ENCODE measurements around the gene PAK1IP1.
"Not testable (repeated sequence)": the region's sequence is repeated elsewhere in the genome, so short reads cannot be mapped to it uniquely, and the experiment has no call there.

Gene PAK1IP1, protein sequence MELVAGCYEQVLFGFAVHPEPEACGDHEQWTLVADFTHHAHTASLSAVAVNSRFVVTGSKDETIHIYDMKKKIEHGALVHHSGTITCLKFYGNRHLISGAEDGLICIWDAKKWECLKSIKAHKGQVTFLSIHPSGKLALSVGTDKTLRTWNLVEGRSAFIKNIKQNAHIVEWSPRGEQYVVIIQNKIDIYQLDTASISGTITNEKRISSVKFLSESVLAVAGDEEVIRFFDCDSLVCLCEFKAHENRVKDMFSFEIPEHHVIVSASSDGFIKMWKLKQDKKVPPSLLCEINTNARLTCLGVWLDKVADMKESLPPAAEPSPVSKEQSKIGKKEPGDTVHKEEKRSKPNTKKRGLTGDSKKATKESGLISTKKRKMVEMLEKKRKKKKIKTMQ

DNA sequence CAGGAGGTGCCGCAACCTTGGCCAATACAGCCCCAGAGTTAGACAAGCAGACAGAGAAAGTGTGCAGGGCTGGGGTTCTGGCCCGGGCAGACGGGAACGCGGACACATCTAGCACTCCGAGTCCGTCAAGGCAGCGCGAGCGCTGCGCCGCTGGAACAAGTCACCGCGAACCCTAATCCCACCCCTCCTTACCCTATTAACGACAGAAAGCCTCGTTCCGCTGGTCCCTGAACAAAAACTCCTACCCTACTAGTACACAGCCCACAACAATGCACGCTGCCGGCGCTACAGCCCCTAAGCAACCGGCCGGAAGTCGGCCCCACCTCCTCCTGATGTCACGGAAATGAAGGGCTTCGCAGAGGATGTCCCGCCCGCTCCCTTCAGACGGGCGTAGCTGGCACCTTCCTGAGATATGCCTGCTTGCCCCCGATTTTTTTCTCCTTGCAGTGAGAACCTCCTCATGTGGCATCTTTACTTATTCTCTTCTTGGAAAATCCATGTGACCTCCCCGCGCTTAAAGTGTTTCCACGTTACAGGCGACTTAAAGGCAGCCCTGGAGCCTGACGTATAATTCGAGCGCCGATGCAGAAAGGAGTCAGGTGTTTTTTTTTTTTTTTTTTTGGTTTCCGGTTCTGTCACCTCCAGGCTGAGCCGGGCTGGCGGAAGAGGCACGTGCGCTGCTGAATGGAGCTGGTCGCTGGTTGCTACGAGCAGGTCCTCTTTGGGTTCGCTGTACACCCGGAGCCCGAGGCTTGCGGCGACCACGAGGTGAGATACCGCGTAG, at the start of gene PAK1IP1, which contains the start of gene C6orf52:
Gene PAK1IP1, plus strand, starts transcription at position 671 of the 784 bp plus-strand sequence. Its CDS starts 14 bp downstream, at position 685.
Gene C6orf52, minus strand, starts transcription at position 315 of the 784 bp plus-strand sequence. CDS start 7,066 bp downstream, outside the sequence.
- peak; percentile 76 for DNase-seq

DNA sequence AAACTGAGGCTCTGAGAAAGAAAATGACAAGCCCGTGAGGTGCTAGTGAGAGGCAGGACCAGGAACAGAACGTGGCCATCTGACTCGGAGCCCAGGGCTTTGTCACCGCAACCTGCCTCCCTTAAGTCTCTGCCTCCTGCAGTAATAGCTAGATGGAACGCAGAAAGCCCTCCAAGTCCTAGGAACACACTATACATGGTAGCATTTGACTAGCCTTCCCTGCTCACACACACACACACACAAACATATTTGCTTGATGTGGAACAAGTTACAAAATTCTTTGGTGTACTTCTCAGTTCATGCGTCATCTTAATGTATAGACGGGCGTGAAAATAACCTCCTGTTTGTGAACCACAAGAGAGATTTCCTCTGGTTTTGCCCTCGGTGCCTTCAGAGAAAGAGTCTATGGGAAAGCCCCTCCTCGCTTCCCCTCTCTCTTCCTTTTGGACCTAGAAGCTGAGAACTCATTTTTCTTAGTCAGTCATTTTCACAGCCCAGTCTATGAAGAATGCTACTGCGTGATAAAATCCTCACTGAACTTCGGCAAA, 39.2 kb upstream of the PAK1IP1 start:
- DNase-seq: no peak

DNA sequence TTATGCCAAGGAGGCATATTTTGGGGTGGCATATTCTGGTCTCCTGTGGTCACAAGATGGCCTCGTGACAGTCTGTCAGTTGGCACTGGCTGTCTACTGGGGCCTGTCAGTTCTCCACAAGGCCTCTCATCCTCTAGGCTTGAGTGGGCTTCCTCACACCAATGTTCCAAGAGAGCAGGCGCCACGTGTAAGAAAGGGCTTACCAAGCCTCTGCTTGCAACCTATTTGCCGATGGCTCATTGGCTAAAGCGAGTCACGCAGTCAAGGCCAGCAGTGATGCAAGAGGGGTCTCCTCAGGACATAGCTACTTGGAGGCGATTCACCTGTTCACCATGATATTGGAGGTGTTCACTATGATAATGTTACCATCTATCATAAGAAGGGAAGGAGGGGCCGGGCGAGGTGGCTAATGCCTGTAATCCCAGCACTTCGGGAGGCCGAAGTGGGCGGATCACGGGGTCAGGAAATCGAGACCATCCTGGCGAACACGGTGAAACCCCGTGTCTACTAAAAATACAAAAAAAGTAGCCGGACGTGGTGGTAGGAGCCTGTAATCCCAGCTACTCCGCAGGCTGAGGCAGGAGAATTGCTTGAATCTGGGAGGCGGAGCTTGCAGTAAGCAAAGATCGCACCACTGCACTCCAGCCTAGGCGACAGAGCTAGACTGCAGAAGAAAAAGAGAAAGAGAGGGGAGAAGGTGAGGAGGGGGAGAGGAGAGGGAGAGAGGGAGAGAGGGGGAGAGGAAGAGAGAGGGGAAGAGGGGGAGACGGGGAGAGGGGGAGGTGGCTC, 35.7 kb upstream of the PAK1IP1 start:
- DNase-seq: no peak

DNA sequence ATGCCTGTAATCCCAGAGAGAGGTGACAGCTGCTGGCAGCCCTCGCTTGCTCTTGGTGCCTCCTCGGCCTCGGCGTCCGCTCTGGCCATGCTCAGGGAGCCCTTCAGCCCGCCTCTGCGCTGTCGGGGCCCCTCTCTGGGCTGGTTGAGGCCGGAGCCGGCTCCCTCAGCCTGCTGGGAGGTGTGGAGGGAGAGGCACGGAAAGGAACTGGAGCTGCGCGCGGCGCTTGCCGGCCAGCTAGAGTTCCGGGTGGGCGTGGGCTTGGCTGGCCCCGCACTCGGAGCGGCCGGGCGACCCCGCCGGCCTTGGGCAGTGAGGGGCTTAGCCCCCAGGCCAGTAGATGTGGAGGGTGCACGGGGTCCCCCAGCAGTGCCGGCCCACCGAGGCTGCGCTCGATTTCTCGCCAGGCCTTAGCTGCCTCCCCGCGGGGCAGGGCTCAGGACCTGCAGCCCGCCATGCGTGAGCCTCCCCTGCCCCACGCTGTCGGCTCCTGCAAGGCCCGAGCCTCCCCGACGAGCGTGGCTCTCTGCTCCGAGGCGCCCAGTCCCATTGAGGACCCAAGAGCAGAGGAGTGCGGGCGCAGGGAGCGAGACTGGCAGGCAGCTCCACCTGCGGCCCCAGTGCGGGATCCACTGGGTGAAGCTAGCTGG, 34.9 kb upstream of the PAK1IP1 start:
- DNase-seq: no peak

DNA sequence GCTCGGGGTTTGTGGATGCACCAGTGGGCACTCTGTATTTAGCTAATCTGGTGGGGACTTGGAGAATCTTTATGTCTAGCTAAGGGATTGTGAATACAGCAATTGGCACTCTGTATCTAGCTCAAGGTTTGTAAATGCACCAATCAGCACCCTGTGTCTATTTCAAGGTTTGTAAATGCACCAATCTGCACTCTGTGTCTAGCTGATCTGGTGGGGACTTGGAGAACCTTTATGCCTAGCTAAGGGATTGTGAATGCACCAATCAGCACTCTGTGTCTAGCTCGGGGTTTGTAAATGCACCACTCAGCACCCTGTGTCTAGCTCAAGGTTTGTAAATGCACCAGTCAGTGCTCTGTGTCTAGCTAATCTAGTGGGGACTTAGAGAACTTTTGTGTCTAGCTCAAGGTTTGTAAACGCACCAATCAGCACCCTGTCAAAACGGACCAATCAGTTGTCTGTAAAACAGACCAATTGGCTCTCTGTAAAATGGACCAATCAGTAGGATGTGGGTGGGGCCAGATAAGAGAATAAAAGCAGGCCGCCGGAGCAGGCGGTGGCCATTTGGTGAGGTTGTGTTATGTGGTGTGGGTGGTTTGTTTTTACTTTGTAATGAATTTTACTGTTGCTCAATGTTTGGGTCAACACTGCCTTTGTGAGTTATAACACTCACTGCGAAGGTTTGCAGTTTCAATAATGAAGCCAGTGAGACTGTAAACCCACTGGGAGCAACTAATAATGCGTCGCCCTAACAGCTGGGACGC, 34.2 kb upstream of the PAK1IP1 start:
- DNase-seq: not testable (repeated sequence)

DNA sequence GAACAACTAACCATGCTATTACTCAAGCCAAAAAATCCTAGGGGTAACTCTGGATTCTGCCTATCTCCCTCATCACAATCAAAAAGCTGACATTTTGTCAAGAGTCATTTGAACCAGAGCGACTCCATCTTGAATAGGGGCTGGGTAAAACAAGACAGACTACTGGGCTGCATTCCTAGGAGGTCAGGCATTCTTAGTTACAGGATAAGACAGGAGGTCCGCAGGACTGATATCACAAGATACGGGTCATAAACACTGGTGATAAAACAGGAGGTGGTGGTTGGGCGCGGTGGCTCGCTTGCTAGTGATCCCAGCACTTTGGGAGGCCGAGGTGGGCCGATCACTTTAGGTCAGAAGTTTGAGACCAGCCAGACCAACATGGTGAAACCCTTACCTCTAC, 32.6 kb upstream of the PAK1IP1 start:
- DNase-seq: no peak

DNA sequence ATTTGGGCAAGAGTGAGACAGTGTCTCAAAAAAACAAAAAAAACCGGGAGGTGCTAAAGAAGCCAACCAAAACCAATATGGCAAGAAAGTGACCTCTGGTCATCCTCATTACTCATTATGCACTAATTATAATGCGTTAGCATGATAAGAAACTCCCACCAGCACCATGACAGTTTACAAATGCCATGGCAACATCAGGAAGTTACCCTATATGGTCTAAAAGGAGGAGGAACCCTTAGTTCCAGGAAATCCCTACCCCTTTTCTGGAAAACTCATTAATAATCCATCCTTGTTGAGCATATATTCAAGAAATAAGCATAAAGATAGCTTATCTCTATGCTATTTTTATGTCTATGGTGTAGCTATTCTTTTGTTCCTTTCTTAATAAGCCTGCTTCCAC, 32.0 kb upstream of the PAK1IP1 start:
- DNase-seq: no peak

DNA sequence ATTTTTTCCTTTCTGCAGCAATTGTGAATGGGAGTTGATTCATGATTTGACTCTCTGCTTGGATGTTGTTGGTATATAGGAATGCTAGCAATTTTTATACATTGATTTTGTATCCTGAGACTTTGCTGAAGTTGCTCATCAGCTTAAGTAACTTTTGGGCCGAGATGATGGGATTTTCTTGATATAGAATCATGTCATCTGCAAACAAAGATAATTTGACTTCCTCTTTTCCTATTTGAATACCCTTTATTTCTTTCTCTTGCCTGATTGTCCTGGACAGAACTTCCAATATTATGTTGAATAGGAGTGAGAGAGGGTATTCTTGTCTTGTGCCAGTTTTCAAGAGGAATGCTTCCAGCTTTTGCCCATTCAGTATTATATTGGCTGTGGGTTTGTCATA, 29.2 kb upstream of the PAK1IP1 start:
- DNase-seq: not testable (repeated sequence)

DNA sequence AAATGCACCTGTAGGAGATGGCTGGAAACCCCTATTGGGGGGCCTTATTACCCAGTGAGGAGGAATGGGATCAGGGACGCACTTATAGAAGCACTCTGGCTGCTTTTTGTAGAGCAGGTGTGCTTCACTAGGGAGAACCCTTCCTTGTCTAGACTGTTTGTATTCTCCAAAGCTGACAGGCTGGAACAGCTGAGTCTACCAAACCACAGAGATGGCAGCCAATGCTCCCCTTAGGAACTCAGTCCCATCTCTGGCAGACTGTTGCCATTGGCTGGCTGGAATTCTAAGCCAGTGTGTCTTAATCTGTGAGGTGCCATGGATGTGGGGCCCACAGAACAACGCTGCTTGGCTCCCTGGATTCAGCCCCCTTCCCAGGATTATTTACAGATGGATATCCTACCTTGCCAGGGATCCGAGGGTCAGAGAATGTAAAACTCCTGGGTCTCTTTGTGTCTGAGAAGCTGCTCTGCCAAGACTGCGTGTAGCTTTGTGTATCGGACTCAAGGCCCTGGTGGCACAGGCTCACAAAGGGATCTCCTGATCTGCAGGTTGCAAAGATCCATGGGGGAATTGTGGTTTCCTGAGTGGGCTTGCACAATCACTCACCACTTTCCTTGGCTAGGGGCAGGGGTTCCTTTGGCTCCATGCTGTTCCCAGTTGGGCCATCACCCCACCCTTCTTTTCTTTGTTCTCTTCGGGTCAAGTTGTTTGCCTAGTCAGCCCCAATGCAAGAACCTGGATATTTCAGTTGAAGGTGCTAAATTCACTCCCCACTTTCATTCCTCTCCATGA, 26.4 kb upstream of the PAK1IP1 start:
- no peak for DNase-seq

DNA sequence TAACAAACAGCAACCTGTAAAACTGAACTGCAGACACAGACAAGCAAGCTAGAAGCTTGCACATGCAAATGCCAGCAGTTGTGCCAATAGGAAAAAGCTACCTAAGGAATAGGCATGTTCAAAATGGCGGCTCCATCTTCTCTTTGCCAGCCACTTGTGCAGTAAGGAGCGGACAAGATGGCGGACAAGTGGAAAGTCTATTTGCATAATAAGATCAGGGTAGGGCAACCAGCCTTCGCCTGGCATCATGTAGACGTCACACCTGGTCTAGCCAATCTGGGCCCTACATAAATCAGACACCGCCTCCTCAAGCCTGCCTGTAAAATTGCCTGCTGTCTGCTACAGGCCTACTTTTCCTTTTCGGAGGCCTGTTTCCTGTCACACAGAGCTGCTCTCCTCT, 18.4 kb upstream of the PAK1IP1 start:
- DNase-seq: no peak

DNA sequence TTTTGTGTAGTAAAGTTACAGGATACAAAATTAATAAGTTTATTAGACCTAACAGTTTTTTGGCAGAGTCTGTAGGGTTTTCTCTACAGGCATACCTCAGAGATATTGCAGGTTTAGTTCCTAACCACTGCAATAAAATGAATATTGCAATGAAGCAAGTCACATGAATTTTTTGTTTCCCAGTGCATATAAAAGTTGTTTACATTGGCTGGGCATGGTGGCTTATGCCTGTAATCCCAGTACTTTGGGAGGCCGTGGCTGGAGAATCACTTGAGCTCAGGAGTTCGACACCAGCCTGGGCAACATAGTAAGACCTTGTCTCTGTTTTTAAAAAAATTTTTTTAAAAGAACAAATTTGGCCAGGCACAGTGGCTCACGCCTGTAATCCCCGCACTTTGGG, 16.3 kb upstream of the PAK1IP1 start:
- DNase-seq: no peak

DNA sequence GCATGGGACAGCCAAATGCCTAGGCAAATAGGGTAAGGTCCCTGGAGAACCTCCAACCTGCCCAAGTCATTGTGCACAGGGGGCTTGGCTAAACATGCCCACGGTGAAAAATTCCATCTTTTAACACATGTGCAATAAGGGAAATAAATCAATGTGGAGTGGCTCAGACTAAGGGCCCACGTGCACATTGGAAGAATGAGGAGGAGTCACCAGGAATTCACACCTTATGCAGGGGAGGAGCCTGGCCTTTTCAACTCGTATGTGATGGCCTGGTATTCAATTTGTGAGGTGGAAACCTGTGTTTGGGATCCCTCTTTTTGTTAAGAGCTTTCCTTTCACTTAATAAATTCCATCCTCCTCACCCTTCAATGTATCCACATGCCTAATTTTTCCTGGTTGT, 13.0 kb upstream of the PAK1IP1 start:
- DNase-seq: no peak

DNA sequence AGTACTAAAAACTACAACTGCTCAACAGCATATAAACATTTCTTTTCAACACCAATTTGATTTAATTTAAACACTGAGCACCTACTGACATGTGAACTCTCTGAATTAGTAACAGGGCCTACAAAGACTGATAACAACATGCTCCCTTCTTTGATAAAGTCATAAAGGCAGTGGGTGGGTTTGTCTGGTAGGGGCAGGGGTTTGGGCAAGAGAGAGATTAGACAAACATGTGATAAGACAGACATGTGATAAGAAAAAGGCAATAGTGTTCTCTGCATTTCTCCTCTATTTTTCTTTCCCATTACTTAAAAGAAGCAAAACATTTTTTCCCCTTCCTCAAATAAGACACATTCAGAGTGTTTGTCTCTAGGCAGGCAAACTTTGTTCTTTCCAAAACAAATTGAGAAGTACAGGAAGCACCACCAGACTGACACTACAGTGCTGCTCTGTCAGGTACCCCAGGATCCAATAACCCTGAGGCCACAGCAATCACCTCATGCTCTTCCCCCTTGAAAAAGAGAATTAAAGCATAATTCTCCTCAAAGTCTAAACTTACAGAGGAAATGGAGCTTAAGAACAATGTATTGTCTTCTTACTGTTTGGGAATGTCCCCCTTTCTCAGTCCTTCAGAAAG, 12.3 kb upstream of the PAK1IP1 start:
- DNase-seq: no peak

DNA sequence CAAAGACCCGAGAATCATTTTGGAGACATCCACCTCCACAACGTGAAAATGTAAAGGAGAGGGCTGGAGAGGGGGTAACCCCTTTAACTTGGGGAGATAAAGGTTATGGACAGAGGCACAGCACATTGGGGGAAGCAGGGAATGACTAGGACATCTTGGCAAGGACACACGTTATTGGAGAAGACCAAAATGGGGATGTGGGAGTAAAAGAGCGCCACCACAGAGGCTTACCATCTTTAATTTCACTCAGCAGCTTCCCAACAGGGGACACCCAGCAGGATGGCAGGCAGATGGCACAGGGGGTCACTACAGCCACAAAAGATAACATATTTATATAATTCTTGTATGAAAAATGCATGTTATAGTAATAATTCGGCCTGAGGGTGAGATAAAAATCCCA, 10.2 kb upstream of the PAK1IP1 start:
- no peak for DNase-seq

DNA sequence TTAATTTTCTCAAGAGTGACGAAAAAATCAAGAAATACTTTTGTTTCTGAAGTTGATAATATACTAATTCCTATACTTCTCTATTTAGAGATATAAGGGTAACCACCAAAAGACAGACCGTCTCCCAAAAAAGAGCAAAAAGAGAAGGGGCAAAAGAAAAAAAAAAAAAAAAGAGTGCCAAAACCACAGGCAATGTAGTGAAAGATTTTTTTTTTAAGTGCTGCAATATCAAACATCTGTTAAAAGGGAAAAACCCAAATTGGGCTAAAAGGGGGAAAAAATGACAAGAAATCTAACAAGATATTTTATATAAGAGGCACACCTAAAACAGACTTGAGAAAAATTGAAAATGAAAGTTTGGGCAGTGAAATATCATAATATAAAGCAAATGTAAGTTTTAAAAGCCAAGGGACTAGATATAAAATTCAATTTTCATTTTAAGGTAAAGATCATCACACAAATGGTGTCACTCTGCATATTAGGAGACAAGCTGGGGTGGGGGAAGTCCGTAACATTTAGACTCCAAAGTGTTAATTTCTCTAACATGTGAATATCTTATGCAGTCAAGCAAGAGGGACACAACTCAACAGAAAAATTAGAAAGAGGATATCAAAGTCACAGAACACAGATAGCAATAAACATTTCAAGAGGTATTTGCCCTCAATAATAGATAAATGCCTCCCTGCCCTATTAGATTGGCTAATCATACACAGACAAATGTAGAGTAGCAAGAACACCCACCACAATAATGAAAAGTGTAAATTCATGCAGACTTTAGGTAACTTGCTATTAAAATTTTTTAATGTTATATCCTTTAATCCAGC, 9.5 kb upstream of the PAK1IP1 start:
- no peak for DNase-seq

DNA sequence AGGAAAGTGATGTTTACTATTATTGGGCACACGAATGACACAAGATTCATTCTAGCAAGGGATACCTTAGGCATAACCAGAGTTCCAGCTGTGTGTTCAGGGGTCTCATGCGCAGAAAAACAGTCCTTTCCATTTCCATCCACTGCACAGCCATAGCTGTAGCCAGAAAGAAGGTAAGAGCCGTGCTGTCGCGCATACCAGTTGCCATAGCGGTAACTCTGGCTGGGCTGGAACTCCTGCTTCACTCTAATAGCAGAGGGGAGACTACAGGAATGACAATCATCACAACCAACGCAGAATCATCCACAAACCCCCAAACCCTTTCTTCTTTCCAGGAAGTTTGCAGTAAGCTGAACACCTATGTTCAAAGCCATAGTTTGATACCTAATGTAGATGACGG, 7.9 kb upstream of the PAK1IP1 start:
- DNase-seq: no peak

DNA sequence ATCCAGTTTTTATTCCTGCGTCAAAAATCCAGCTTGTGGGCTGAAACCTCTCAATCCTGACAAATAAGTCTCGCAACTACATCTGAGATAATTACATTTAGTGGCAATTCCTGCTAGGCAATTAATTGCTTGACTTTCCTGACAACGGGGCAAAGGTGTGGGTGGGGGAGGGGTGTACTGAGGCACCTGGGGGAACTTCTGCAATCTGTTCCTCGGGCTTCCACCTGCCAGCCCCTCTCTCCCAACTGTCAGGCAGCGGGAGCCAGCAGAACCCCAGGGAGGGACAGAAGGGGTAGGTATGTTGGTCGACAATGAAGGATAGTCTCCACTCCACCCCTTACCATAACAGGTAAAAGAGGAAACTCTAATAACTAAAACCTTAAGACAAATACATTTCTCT, 7.2 kb upstream of the PAK1IP1 start:
- DNase-seq: no peak

DNA sequence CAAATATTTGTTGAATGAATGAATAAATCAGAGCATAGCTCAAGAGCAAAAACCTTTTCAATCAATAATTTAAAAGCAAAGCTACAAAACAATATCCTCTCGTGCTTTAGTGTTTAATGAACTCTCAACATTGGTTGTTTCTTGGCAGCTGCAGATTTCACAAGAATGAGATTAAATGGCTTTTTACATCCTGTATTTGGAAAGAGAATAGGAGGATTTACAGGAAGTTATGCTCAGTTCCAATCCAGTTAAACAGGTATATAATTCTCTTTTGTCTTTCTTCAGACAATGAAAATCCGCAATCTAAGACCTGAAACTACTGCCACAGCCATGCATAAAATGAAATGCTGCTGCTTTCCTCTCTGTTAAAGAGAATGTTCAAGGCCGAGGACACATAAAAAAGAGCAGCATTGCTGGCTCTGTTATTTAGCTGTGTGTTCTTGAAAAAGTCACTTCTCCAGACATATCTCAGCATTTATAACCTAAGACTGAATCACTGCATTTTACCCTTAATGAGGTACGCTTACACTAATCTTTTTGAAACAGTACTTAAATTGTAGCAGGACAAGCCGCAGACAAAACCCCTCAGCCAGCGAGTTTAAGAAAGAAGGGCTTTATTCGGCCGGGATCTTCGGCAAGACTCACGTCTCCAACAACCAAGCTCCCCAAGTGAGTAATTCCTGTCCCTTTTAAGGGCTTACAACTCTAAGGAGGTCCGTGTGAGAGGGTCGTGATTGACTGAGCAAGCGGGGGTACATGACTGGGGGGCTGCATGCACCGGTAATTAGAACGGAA, 3.9 kb upstream of the PAK1IP1 start:
- no peak for DNase-seq
